NT2/D1 (cell line): Measurements from ENCODE around the gene DDX49.

Experiments
- DNase-seq: peaks from one replicate; pipeline ENCODE4 v3.0.0-alpha.2; 2011; ENCODE audit warnings: low read depth, low spot score
- H3K27me3 ChIP-seq: 2 replicates; pipeline ENCODE4 v1.6.0; 2011; ENCODE audit warnings: mild to moderate bottlenecking; ENCODE audit not compliant: insufficient read length, insufficient read depth
- H3K36me3 ChIP-seq: 2 replicates; pipeline ENCODE4 v1.6.1; 2011; ENCODE audit warnings: mild to moderate bottlenecking, low read length, mixed read lengths; ENCODE audit not compliant: insufficient read depth, insufficient read length
- H3K4me1 ChIP-seq: 2 replicates; pipeline ENCODE4 v1.5.1; 2011; ENCODE audit not compliant: insufficient read depth, insufficient read length
- H3K4me3 ChIP-seq: 2 replicates; pipeline ENCODE4 v1.5.1; 2011; ENCODE audit warnings: low read depth; ENCODE audit not compliant: insufficient read length
- H3K9ac ChIP-seq: 2 replicates; pipeline ENCODE4 v1.6.0; 2011; ENCODE audit warnings: low read depth; ENCODE audit not compliant: insufficient read length
- H3K9me3 ChIP-seq: 2 replicates; pipeline ENCODE4 v1.5.1; 2011; ENCODE audit warnings: mild to moderate bottlenecking, low read length; ENCODE audit not compliant: insufficient read depth
- SUZ12 ChIP-seq: IDR thresholded peaks from 2 replicates; pipeline ENCODE4 v1.6.1; 2011; ENCODE audit not compliant: insufficient read length, insufficient read depth; ENCODE audit errors: extremely low read depth
- YY1 ChIP-seq: IDR thresholded peaks from 2 replicates; pipeline ENCODE4 v1.6.1; 2011; ENCODE audit not compliant: insufficient read length, insufficient read depth
- ZNF274 ChIP-seq: IDR thresholded peaks from 2 replicates; pipeline ENCODE4 v1.6.1; 2011; ENCODE audit warnings: mild to moderate bottlenecking, low read depth, low read length

The DDX49 gene

DNA sequence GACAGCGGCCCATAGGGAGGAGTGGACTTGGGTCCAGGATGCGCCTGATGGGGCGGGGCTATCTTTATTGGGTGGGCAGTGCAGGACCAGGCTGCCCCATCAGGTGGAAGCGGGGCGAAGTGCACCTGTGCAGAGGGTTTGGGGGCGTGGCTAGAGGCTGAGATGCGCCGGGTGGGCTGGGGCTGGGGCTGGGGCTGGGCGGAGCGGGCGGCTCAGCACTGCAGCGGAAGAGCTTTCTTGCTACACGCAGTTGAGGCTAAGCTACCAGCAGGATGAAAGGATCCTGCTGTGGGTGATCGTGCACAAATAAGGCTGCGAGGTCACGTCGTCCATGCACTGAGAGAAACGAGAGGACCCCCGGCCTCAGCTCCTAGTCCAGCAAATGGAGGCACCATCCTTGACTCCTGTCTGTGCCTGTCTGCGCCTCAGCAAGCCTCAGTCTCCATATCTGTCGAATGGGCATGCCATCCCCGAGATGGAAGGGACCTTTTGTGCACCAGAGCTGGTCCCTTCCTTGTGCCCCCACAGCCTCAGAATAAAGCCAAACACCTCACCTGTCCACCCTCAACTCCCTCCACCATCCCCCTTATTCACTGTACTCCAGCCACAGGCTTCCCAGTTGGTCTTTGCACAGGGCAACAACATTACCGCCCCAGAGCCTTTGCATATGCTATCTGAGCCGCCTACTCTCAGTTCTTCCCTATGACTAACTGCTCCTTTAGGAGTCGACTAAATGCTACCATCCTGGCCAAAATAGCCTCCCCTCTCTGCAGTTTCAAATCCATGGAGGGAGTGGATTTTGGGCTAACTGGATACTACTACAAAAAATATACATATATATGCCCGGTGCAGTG lies 42.5 kb downstream of the DDX49 start:
- Histone ChIP-seq H3K9ac (no peak overlapping the region), H3K9me3 (no peaks in the 10 kb centered on the region), H3K27me3 (no peaks in the 10 kb centered on the region), H3K36me3 (no peaks in the 10 kb centered on the region), H3K4me1 (peaks cover 4% of the 10 kb centered on the region), H3K4me3 (no peak overlapping the region)
- TF ChIP-seq YY1 (no peak), ZNF274 (no peak), SUZ12 (no peak)
- DNase-seq: no peak

GRCh38 chr19:18964121-18964520 lies 44.6 kb downstream of the DDX49 start:
- Histone ChIP-seq H3K4me3 (no peak overlapping the region), H3K4me1 (peaks cover 4% of the 10 kb centered on the region), H3K27me3 (no peaks in the 10 kb centered on the region), H3K36me3 (no peaks in the 10 kb centered on the region), H3K9ac (no peak overlapping the region), H3K9me3 (peaks cover 10% of the 10 kb centered on the region; the same call in 1 of the 2 replicates)
- no peak for DNase-seq
- TF ChIP-seq SUZ12 (no peak), YY1 (no peak), ZNF274 (no peak)

DNA sequence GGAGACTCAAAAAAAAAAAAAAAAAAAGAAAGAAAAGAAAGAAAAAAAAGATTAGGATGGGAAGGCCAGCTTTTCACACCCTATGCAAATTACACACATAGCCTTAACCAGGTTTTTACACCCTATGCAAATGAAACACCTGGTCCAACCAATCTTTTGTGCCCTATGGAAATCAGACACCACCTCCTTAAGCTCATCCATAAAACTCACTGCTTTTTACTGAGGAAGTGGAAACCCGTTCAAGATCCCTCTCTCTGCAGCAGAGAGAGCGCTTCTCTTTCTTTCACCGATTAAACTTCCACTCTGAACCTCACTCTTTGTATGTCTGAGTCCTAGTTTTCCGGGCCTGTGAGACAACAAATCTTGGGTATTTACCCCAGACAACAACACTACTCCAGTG lies 46.8 kb downstream of the DDX49 start:
- no peak for DNase-seq
- no peaks in the 10 kb centered on the region for H3K36me3 ChIP-seq
- H3K4me3 ChIP-seq: no peak overlapping the region
- TF ChIP-seq SUZ12: no peak
- TF ChIP-seq YY1: no peak
- no peak for TF ChIP-seq ZNF274
- H3K4me1 ChIP-seq: peaks cover 4% of the 10 kb centered on the region
- no peaks in the 10 kb centered on the region for H3K27me3 ChIP-seq
- peaks cover 10% of the 10 kb centered on the region; the same call in 1 of the 2 replicates for H3K9me3 ChIP-seq
- H3K9ac ChIP-seq: peak overlapping the region; percentile 2

DNA sequence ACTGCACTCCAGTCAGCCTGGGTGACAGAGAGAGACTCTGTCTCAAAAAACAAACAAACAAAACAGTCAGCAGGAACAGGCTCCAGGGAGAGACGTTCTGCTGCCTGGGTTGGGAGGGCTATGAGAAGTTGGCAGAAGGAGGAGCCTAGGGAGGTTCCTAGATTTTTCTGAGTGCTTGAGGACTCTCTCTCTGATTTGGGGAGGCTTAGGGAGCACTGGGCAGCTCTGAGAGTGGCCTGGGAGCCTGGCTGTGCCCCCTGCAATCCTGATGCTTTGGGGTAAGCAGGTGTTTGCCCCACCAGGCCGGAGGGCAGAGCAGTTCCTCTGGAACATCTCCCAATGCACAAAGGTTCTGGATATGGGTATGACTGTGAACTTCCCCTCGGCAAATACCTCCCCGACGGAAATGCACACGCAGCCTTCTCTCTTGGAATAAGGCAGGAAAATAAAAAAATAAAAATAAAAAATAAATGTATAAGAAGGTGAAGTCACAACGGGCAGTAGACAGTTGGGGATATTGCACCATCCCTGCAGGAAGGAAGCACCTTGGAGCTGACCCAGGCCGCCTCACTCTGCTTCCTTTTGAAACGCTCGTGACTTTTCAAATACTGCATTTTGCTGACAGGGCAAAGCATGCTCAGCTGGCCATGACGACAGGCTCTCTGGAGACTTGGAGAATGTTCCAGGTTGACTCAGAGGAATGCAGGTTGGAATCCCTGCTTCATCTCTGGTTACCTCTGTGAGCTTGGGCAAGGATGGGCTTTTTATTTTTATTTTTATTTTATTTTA lies 48.0 kb downstream of the DDX49 start:
- no peaks in the 10 kb centered on the region for H3K4me1 ChIP-seq
- no peak overlapping the region for H3K4me3 ChIP-seq
- DNase-seq: no peak
- H3K36me3 ChIP-seq: no peaks in the 10 kb centered on the region
- no peak overlapping the region for H3K9ac ChIP-seq
- TF ChIP-seq ZNF274 (no peak), SUZ12 (no peak), YY1 (no peak)
- H3K27me3 ChIP-seq: no peaks in the 10 kb centered on the region
- H3K9me3 ChIP-seq: peaks cover 10% of the 10 kb centered on the region; the same call in 1 of the 2 replicates

- DNase-seq: no peak
- Histone ChIP-seq H3K4me3 (no peak overlapping the region), H3K9ac (no peak overlapping the region)
Observed at GRCh38 chr19:18969931-18970659, 50.6 kb downstream of the DDX49 start.

GRCh38 chr19:18972301-18972811 lies 52.8 kb downstream of the DDX49 start:
- no peak for DNase-seq
- no peaks in the 10 kb centered on the region for H3K4me1 ChIP-seq
- H3K9ac ChIP-seq: no peak overlapping the region
- peaks cover 10% of the 10 kb centered on the region; the same call in 1 of the 2 replicates for H3K9me3 ChIP-seq
- no peaks in the 10 kb centered on the region for H3K36me3 ChIP-seq
- TF ChIP-seq YY1 (no peak), ZNF274 (no peak), SUZ12 (no peak)
- no peak overlapping the region for H3K4me3 ChIP-seq
- no peaks in the 10 kb centered on the region for H3K27me3 ChIP-seq

More at GRCh38 chr19:18969931-18970659, 50.6 kb downstream of the DDX49 start:
- Histone ChIP-seq H3K36me3 (no peaks in the 10 kb centered on the region), H3K4me1 (no peaks in the 10 kb centered on the region), H3K9me3 (peaks cover 10% of the 10 kb centered on the region; the same call in 1 of the 2 replicates), H3K27me3 (no peaks in the 10 kb centered on the region)
- no peak for TF ChIP-seq YY1

GRCh38 chr19:18972851-18973250 lies 53.3 kb downstream of the DDX49 start:
- H3K4me1 ChIP-seq: no peaks in the 10 kb centered on the region
- no peak for TF ChIP-seq SUZ12
- TF ChIP-seq YY1: no peak
- DNase-seq: no peak
- H3K4me3 ChIP-seq: no peak overlapping the region
- peaks cover 10% of the 10 kb centered on the region; the same call in 1 of the 2 replicates for H3K9me3 ChIP-seq
- no peak overlapping the region for H3K9ac ChIP-seq
- no peaks in the 10 kb centered on the region for H3K36me3 ChIP-seq
- H3K27me3 ChIP-seq: no peaks in the 10 kb centered on the region
